Kidney (tissue), 14 donors: ENCODE measurements around the gene LY6G6C. TPM values are rescaled to one million over a fixed set of nuclear protein-coding genes. Genes with fewer than 3 reads are reported as not detected.

Experiments
- DNase-seq, 5 donors: peaks; one replicate each; pipeline ENCODE4 v3.0.0-alpha.2; 2013 to 2020
- FAIRE-seq: peaks from 2 replicates; lab custom pipeline; 2012; peaks lifted over from hg19 to GRCh38; lab: Jason Lieb, UNC
- H3K27ac ChIP-seq, 2 donors: one replicate each; pipeline ENCODE4 v1.7.0; 2013; ENCODE audit warnings: low read depth in 2 of 2, low read length in 2 of 2, inconsistent platforms in 1 of 2
- H3K27me3 ChIP-seq: one replicate; pipeline ENCODE4 v1.7.1; 2013; ENCODE audit warnings: low read length, inconsistent platforms; ENCODE audit not compliant: control insufficient read depth, insufficient read depth
- H3K36me3 ChIP-seq, 3 donors: one replicate each; pipeline versions ENCODE4 v1.7.0 to v1.7.1; 2013; ENCODE audit warnings: low read length in 3 of 3, control low read depth in 1 of 3, inconsistent platforms in 1 of 3; ENCODE audit not compliant: insufficient read depth in 3 of 3, control insufficient read depth in 2 of 3
- H3K4me1 ChIP-seq, 3 donors: one replicate each; pipeline versions ENCODE4 v1.7.0 to v1.7.1; 2013; ENCODE audit warnings: low read length in 3 of 3, inconsistent platforms in 1 of 3, low read depth in 1 of 3; ENCODE audit not compliant: control insufficient read depth in 2 of 3, insufficient read depth in 2 of 3
- H3K4me3 ChIP-seq, 3 donors: one replicate each; pipeline versions ENCODE4 v1.7.0 to v1.8.1; 2013; ENCODE audit warnings: low read length in 3 of 3, control low read depth in 1 of 3, inconsistent platforms in 1 of 3
- H3K9ac ChIP-seq, 3 donors: one replicate each; pipeline versions ENCODE4 v1.7.0 to v1.7.1; 2013; ENCODE audit warnings: low read length in 3 of 3, control low read depth in 1 of 3, inconsistent platforms in 1 of 3
- H3K9me3 ChIP-seq, 3 donors: one replicate each; pipeline versions ENCODE4 v1.7.0 to v1.7.1; 2013; ENCODE audit warnings: low read length in 3 of 3, control low read depth in 1 of 3, inconsistent platforms in 1 of 3; ENCODE audit not compliant: control insufficient read depth in 2 of 3, insufficient read depth in 1 of 3
- CTCF ChIP-seq: IDR thresholded peaks from 3 replicates; pipeline ENCODE4 v1.5.1; 2012; ENCODE audit warnings: mild to moderate bottlenecking, moderate library complexity, borderline replicate concordance; ENCODE audit not compliant: insufficient read depth; ENCODE audit errors: extremely low read depth
- intact Hi-C: fragments of 100-400 bp; cut with DNase I; formaldehyde crosslinking; loops from one replicate; pipeline ENCODE4 v1.11.1; 2022
- polyA plus RNA-seq: library from polyadenylated mRNA; stranded (reverse); fragments of 350-450 nt; fragmentation: Illumina TruSeq; extraction: RNeasy Lipid Tissue Mini Kit (QIAGEN cat#74804); gene quantifications from one replicate; pipeline ENCODE4 v1.2.3, GENCODE V29; 2014; ENCODE audit warnings: low read depth, low replicate concordance; ENCODE audit not compliant: insufficient read depth
- total RNA-seq: library from RNA; stranded (reverse); fragmentation: NEBNext Ultra II Directional; extraction: Animal tissue kit (Norgen Biotek cat#: 25700); gene quantifications from one replicate; pipeline ENCODE4 v1.2.1, GENCODE V29; 2021
- donor health status: control.
- donor health status: control.
- donor health status: control.
- donor health status: control.
- donor health status: control.
- donor health status: DM: yes; HTN: yes; CAD: no.
- donor health status: Normal renal cell carcinoma (clear cell type).

LY6G6C gene
- total and polyA plus RNA-seq, 2 donors from 2014 or later: not detected

- FAIRE-seq: no peak
- H3K27me3 ChIP-seq: no peaks in the 10 kb centered on the region
- intact Hi-C loops: no loop called here
- no peak for DNase-seq
- H3K27ac ChIP-seq: no peak overlapping the region
- no peak overlapping the region for H3K9ac ChIP-seq
- peaks cover 3 to 9% (median 4%) of the 10 kb centered on the region in 3 donors for H3K36me3 ChIP-seq
- no peak for TF ChIP-seq CTCF
- H3K4me3 ChIP-seq: no peak overlapping the region
- peaks cover 0 to 10% (median 9%) of the 10 kb centered on the region in 3 donors for H3K4me1 ChIP-seq
- no peaks in the 10 kb centered on the region for H3K9me3 ChIP-seq
Observed at GRCh38 chr6:31700740-31701401, 20.7 kb downstream of the LY6G6C start.

- DNase-seq (no peak), FAIRE-seq (no peak)
- no peak overlapping the region for H3K9ac ChIP-seq
- peaks cover 0 to 10% (median 9%) of the 10 kb centered on the region in 3 donors for H3K4me1 ChIP-seq
- no peak for TF ChIP-seq CTCF
- intact Hi-C loops: no loop called here
- H3K27ac ChIP-seq: no peak overlapping the region
- H3K4me3 ChIP-seq: no peak overlapping the region
- peaks cover 10 to 13% (median 12%) of the 10 kb centered on the region in 3 donors for H3K36me3 ChIP-seq
- no peaks in the 10 kb centered on the region for H3K9me3 ChIP-seq
- H3K27me3 ChIP-seq: no peaks in the 10 kb centered on the region
Observed at GRCh38 chr6:31697555-31697954, 24.0 kb downstream of the LY6G6C start.

DNA sequence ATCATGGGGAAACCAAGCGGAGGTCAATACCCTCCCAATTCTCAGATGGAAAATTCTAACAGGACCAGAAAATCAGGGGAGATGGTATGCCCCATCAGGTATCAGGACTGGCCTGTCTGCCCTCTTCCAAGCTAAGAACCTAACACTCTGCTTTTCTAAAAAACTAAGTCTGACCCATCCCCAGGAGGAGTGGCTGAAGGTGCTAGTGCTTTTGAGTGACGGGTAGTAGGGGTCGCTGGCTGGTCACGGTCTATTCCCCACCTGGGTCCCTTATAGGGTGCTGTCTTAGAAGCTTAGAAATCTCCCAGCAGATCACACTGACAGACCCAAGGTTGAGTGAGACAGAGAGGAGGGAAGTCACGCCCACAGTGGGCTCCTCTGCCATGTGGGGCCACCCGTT, 28.0 kb downstream of the LY6G6C start:
- Histone ChIP-seq H3K4me1 (no peaks in the 10 kb centered on the region), H3K27me3 (no peaks in the 10 kb centered on the region), H3K9me3 (no peaks in the 10 kb centered on the region), H3K36me3 (peaks cover 9 to 44% (median 38%) of the 10 kb centered on the region in 3 donors), H3K27ac (no peak overlapping the region), H3K9ac (no peak overlapping the region), H3K4me3 (no peak overlapping the region)
- no peak for FAIRE-seq
- DNase-seq: no peak
- no peak for TF ChIP-seq CTCF
- intact Hi-C loops: no loop called here
